ENCODE measurements around the gene DZIP1.

The DZIP1 gene

GRCh38 chr13:95656386-95657015, 12.0 kb upstream of the DZIP1 start:
- no peaks in the 10 kb centered on the region for H3K9me3 ChIP-seq (ENCODE audit: low read length)
- H3K4me1 ChIP-seq (ENCODE audit: insufficient read depth, low read length, severe bottlenecking) = no peaks in the 10 kb centered on the region
- H3K27ac ChIP-seq (ENCODE audit: low read depth, low read length, poor library complexity, severe bottlenecking) = no peak overlapping the region
- no peak overlapping the region for H3K4me2 ChIP-seq (ENCODE audit: low read length)
- no peaks in the 10 kb centered on the region for H3F3A ChIP-seq (ENCODE audit: insufficient read depth, low read length)
- H3K36me3 ChIP-seq (ENCODE audit: insufficient read depth, low read length) = no peaks in the 10 kb centered on the region
- H3K27me3 ChIP-seq (ENCODE audit: insufficient read depth, low read length) = no peaks in the 10 kb centered on the region; the same call in 1 of the 2 replicates
- no peak overlapping the region for H2AFZ ChIP-seq (ENCODE audit: low read length)
- H3K79me2 ChIP-seq (ENCODE audit: insufficient read depth, low read length) = no peaks in the 10 kb centered on the region
- TF ChIP-seq CTCF (IDR thresholded peaks at IDR 0.05; ENCODE audit: low read length) = no peak
- TF ChIP-seq EZH2 (IDR thresholded peaks at IDR 0.05; ENCODE audit: borderline replicate concordance, low read length) = no peak
- H3K9me2 ChIP-seq (ENCODE audit: low read depth, low read length) = no peaks in the 10 kb centered on the region
- H3K9ac ChIP-seq (ENCODE audit: low read length) = no peak overlapping the region
- H4K20me1 ChIP-seq (ENCODE audit: insufficient read depth, low read length) = no peaks in the 10 kb centered on the region
- no peak overlapping the region for H3K4me3 ChIP-seq (ENCODE audit: low read depth, low read length, poor library complexity, severe bottlenecking)

- TF ChIP-seq CTCF (IDR thresholded peaks at IDR 0.05; ENCODE audit: low read length) = no peak
- TF ChIP-seq EZH2 (IDR thresholded peaks at IDR 0.05; ENCODE audit: borderline replicate concordance, low read length) = no peak
- Histone ChIP-seq H3K9ac (ENCODE audit: low read length) (no peak overlapping the region), H3K4me2 (ENCODE audit: low read length) (no peak overlapping the region), H3K4me1 (ENCODE audit: insufficient read depth, low read length, severe bottlenecking) (no peaks in the 10 kb centered on the region), H3K4me3 (ENCODE audit: low read depth, low read length, poor library complexity, severe bottlenecking) (no peak overlapping the region), H3F3A (ENCODE audit: insufficient read depth, low read length) (no peaks in the 10 kb centered on the region), H2AFZ (ENCODE audit: low read length) (no peak overlapping the region), H3K9me2 (ENCODE audit: low read depth, low read length) (no peaks in the 10 kb centered on the region), H3K27ac (ENCODE audit: low read depth, low read length, poor library complexity, severe bottlenecking) (no peak overlapping the region), H3K9me3 (ENCODE audit: low read length) (no peaks in the 10 kb centered on the region), H3K27me3 (ENCODE audit: insufficient read depth, low read length) (no peaks in the 10 kb centered on the region; the same call in 1 of the 2 replicates), H3K79me2 (ENCODE audit: insufficient read depth, low read length) (no peaks in the 10 kb centered on the region), H3K36me3 (ENCODE audit: insufficient read depth, low read length) (no peaks in the 10 kb centered on the region), H4K20me1 (ENCODE audit: insufficient read depth, low read length) (no peaks in the 10 kb centered on the region)
Observed at GRCh38 chr13:95652821-95653220, 8.3 kb upstream of the DZIP1 start.

- no peaks in the 10 kb centered on the region for H3K79me2 ChIP-seq (ENCODE audit: insufficient read depth, low read length)
- TF ChIP-seq EZH2 (IDR thresholded peaks at IDR 0.05; ENCODE audit: borderline replicate concordance, low read length) (no peak), CTCF (IDR thresholded peaks at IDR 0.05; ENCODE audit: low read length) (no peak)
- no peak overlapping the region for H3K4me2 ChIP-seq (ENCODE audit: low read length)
- H3K27ac ChIP-seq (ENCODE audit: low read depth, low read length, poor library complexity, severe bottlenecking) = no peak overlapping the region
- no peaks in the 10 kb centered on the region for H3K27me3 ChIP-seq (ENCODE audit: insufficient read depth, low read length)
- no peaks in the 10 kb centered on the region for H3F3A ChIP-seq (ENCODE audit: insufficient read depth, low read length)
- H3K9me3 ChIP-seq (ENCODE audit: low read length) = no peaks in the 10 kb centered on the region
- no peaks in the 10 kb centered on the region for H3K9me2 ChIP-seq (ENCODE audit: low read depth, low read length)
- H2AFZ ChIP-seq (ENCODE audit: low read length) = no peak overlapping the region
- H3K4me1 ChIP-seq (ENCODE audit: insufficient read depth, low read length, severe bottlenecking) = no peaks in the 10 kb centered on the region
- H3K9ac ChIP-seq (ENCODE audit: low read length) = no peak overlapping the region
- H4K20me1 ChIP-seq (ENCODE audit: insufficient read depth, low read length) = no peaks in the 10 kb centered on the region
- no peaks in the 10 kb centered on the region for H3K36me3 ChIP-seq (ENCODE audit: insufficient read depth, low read length)
- H3K4me3 ChIP-seq (ENCODE audit: low read depth, low read length, poor library complexity, severe bottlenecking) = no peak overlapping the region
Observed at GRCh38 chr13:95652244-95652764, 7.8 kb upstream of the DZIP1 start.
